Activated B cell treated with CpG ODN at 0.5 μM for 24 hours (primary cell): ENCODE results near the gene RAD51B. TPM values are rescaled to one million over a fixed set of nuclear protein-coding genes. Genes with fewer than 3 reads are reported as not detected.

Source experiments
- ATAC-seq: fragments of 200-7000 bp; cut with Tn5 transposase; one replicate; pipeline ENCODE4 v1.10.0; 2021; ENCODE audit warnings: low read depth, mild to moderate bottlenecking, moderate library complexity
- CTCF ChIA-PET: fragments of 350-600 bp; sonication (Branson Sonifier 250); formaldehyde crosslinking; loops from one replicate; lab custom pipeline; 2021; ENCODE audit warnings: antibody characterized with exemption; lab: Charles Lee
- POLR2A ChIA-PET: fragments of 350-600 bp; sonication (Branson Sonifier 250); formaldehyde crosslinking; loops from one replicate; lab custom pipeline; 2021; ENCODE audit warnings: antibody characterized with exemption; lab: Charles Lee
- DNase-seq: peaks from one replicate; pipeline ENCODE4 v3.0.0; 2022
- H3K27ac Mint-ChIP-seq: one replicate; pipeline ENCODE4 v1.8.0; 2020; ENCODE audit warnings: mixed read lengths
- H3K27me3 Mint-ChIP-seq: one replicate; pipeline ENCODE4 v1.8.0; 2021; ENCODE audit warnings: mixed read lengths
- H3K36me3 Mint-ChIP-seq: one replicate; pipeline ENCODE4 v1.8.0; 2021; ENCODE audit warnings: low read depth, mixed read lengths
- H3K4me1 Mint-ChIP-seq: one replicate; pipeline ENCODE4 v1.8.0; 2021; ENCODE audit warnings: mixed read lengths
- H3K4me3 Mint-ChIP-seq: one replicate; pipeline ENCODE4 v1.8.0; 2020; ENCODE audit warnings: mild to moderate bottlenecking, mixed read lengths
- H3K9me3 Mint-ChIP-seq: one replicate; pipeline ENCODE4 v1.8.0; 2020; ENCODE audit warnings: mixed read lengths
- CTCF ChIP-seq: fragments of 200-600 bp; IDR thresholded peaks from one replicate; pipeline ENCODE4 v1.8.0; 2022; ENCODE audit warnings: antibody characterized with exemption, mild to moderate bottlenecking
- intact Hi-C: fragments of 100-400 bp; cut with micrococcal nuclease; formaldehyde crosslinking; loops from one replicate; pipeline ENCODE4 v1.15.1; 2024
- total RNA-seq: library from RNA; stranded (reverse); gene quantifications from 2 replicates; pipeline ENCODE4 v1.2.3, GENCODE V29; 2022

The RAD51B gene
- total RNA-seq, 1 donor from 2014 or later, result 53.9 TPM

GRCh38 chr14:68471964-68472508, 652.5 kb downstream of the RAD51B start:
- Mint-ChIP-seq H3K36me3 (peaks cover 4% of the 10 kb centered on the region), H3K4me3 (peak overlapping the region; percentile 38), H3K27me3 (no peaks in the 10 kb centered on the region), H3K27ac (peak overlapping the region; percentile 96), H3K4me1 (peaks cover 89% of the 10 kb centered on the region), H3K9me3 (no peaks in the 10 kb centered on the region)
- ChIA-PET POLR2A (interaction anchor here (0.5 to 2.3 kb wide), 21 partner anchors 12 to 649 kb away, joined by 3 to 16 read pairs (median 5); partner anchors contain the start of gene ZFP36L1), CTCF (no interaction called here)
- TF ChIP-seq CTCF, result no peak
- intact Hi-C loops, result loop anchor here (1.0 kb wide), 1 partner anchor 23 kb away; no protein-coding TSS in a partner anchor
- DNase-seq (no peak), ATAC-seq (peak; percentile 4)

- no peak for DNase-seq
- H3K27me3 Mint-ChIP-seq, result no peaks in the 10 kb centered on the region
- H3K4me3 Mint-ChIP-seq, result no peak overlapping the region
- intact Hi-C loops, result no loop called here
- ATAC-seq, result no peak
- H3K36me3 Mint-ChIP-seq, result peaks cover 4% of the 10 kb centered on the region
- peak overlapping the region; percentile 96 for H3K27ac Mint-ChIP-seq
- ChIA-PET CTCF (no interaction called here), POLR2A (interaction anchor here (0.6 to 1.5 kb wide), 7 partner anchors 13 to 322 kb away, joined by 3 to 14 read pairs (median 6); partner anchors contain the start of gene ZFP36L1)
- H3K4me1 Mint-ChIP-seq, result peaks cover 98% of the 10 kb centered on the region
- no peaks in the 10 kb centered on the region for H3K9me3 Mint-ChIP-seq
- no peak for TF ChIP-seq CTCF
These were observed 653.5 kb downstream of the RAD51B start for GRCh38 chr14:68473069-68473468.

- DNase-seq (no peak), ATAC-seq (no peak)
- Mint-ChIP-seq H3K36me3 (peaks cover 4% of the 10 kb centered on the region), H3K27ac (peak overlapping the region; percentile 99), H3K4me1 (peaks cover 99% of the 10 kb centered on the region), H3K9me3 (no peaks in the 10 kb centered on the region), H3K27me3 (no peaks in the 10 kb centered on the region), H3K4me3 (no peak overlapping the region)
- intact Hi-C loops, result no loop called here
- TF ChIP-seq CTCF, result no peak
- POLR2A ChIA-PET, result interaction anchor here (1.2 to 5.0 kb wide), 3 partner anchors 20 to 65 kb away, joined by 4 to 92 read pairs (median 5); no protein-coding TSS in a partner anchor
- CTCF ChIA-PET, result no interaction called here
These were observed 654.2 kb downstream of the RAD51B start for GRCh38 chr14:68473794-68474193.

GRCh38 chr14:68474741-68475140, 655.2 kb downstream of the RAD51B start:
- Mint-ChIP-seq H3K4me3 (no peak overlapping the region), H3K36me3 (peaks cover 2% of the 10 kb centered on the region), H3K9me3 (no peaks in the 10 kb centered on the region), H3K27me3 (no peaks in the 10 kb centered on the region), H3K27ac (peak overlapping the region; percentile 99), H3K4me1 (peaks cover 96% of the 10 kb centered on the region)
- POLR2A ChIA-PET, result interaction anchor here (1.0 to 5.0 kb wide), 10 partner anchors 19 to 340 kb away, joined by 3 to 92 read pairs (median 5); partner anchors contain the start of gene ZFP36L1
- CTCF ChIA-PET, result interaction anchor here (0.6 kb wide), 1 partner anchor 14 kb away, joined by 3 read pairs; no protein-coding TSS in a partner anchor
- intact Hi-C loops, result loop anchor here (5.0 kb wide), 1 partner anchor 192 kb away; no protein-coding TSS in a partner anchor
- no peak for TF ChIP-seq CTCF
- DNase-seq (no peak), ATAC-seq (no peak)

- peak overlapping the region; percentile 62 for H3K4me3 Mint-ChIP-seq
- CTCF ChIA-PET, result interaction anchor here (0.9 to 2.5 kb wide), 3 partner anchors 20 to 193 kb away, joined by 3 to 8 read pairs (median 6); no protein-coding TSS in a partner anchor
- H3K4me1 Mint-ChIP-seq, result peaks cover 89% of the 10 kb centered on the region
- DNase-seq (no peak), ATAC-seq (no peak)
- H3K9me3 Mint-ChIP-seq, result no peaks in the 10 kb centered on the region
- no peaks in the 10 kb centered on the region for H3K27me3 Mint-ChIP-seq
- H3K36me3 Mint-ChIP-seq, result peaks cover under 1% of the 10 kb centered on the region
- peak overlapping the region; percentile 99 for H3K27ac Mint-ChIP-seq
- POLR2A ChIA-PET, result interaction anchor here (0.6 to 5.0 kb wide), 32 partner anchors 11 to 339 kb away, joined by 3 to 92 read pairs (median 8); partner anchors contain the start of gene ZFP36L1
- TF ChIP-seq CTCF, result no peak
- intact Hi-C loops, result loop anchor here (1.0 to 5.0 kb wide), 9 partner anchors 19 to 340 kb away; partner anchors contain the start of gene ZFP36L1
These were observed 656.2 kb downstream of the RAD51B start for GRCh38 chr14:68475802-68476201.
